IPS-18c (cell line): ENCODE data around the gene WWOX.
"Not testable (repeated sequence)": the region's sequence is repeated elsewhere in the genome, so short reads cannot be mapped to it uniquely, and the experiment has no call there.

Source experiments
- H3K4me3 ChIP-seq: 2 replicates; pipeline ENCODE4 v1.7.0; 2013; ENCODE audit warnings: low read depth, mild to moderate bottlenecking, low read length, moderate library complexity; ENCODE audit not compliant: insufficient read depth
- H3K9me3 ChIP-seq: one replicate; pipeline ENCODE4 v1.6.1; 2013; ENCODE audit warnings: mild to moderate bottlenecking, low read length, moderate library complexity; ENCODE audit not compliant: control insufficient read depth, insufficient read depth

The WWOX gene

GRCh38 chr16:78599271-78599670 is 499.8 kb downstream of the WWOX start:
- H3K4me3 ChIP-seq, result no peak overlapping the region
- H3K9me3 ChIP-seq, result no peaks in the 10 kb centered on the region

GRCh38 chr16:78604423-78605062 is 505.1 kb downstream of the WWOX start:
- H3K4me3 ChIP-seq, H3K9me3 ChIP-seq: not testable (repeated sequence)

DNA sequence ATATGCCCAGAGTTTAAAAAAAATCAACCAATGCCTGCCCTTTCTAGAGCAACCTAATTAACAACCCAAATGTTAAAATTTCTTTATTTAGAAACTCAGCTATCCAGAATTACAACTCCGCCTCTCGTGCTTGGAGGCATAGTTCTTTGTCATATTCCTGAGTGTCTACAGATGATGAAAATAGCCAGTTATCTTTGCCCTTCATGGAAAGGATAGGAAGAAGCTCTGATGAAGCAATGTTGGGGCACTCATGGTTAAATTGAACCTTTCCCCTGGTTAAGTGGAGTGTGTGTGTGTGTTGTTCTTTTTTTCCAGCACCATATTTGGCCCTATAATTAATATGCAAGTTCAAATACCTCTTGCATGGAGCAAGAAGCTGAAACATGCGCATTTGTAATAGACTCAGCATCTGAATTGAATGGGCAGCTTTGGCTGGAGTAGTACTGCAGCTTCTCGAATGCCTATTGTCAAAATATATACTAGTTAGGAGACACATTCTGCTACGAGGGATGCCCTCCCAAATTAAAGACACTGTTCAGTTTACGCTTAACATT is 506.2 kb downstream of the WWOX start:
- H3K9me3 ChIP-seq, result no peaks in the 10 kb centered on the region
- H3K4me3 ChIP-seq, result no peak overlapping the region

DNA sequence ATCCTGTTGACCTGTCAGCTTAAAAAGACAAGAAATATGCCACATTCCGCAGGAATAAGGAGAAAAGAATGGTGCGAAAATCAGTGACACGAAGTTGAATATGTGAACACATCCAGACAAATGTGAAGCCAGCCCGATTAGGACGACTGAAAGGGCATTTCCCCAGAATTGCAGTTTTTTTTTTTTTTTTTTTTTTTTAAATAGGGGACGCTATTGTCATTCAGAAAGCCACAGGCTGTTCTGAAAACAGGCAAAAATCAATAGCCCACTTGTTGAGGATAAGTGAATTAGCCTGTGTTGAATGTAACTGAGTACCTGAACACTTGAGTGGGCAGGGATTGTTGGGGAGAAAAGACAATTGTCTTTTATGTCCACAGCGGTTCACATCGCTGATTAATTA is 507.1 kb downstream of the WWOX start:
- Histone ChIP-seq H3K4me3 (no peak overlapping the region), H3K9me3 (no peaks in the 10 kb centered on the region)

DNA sequence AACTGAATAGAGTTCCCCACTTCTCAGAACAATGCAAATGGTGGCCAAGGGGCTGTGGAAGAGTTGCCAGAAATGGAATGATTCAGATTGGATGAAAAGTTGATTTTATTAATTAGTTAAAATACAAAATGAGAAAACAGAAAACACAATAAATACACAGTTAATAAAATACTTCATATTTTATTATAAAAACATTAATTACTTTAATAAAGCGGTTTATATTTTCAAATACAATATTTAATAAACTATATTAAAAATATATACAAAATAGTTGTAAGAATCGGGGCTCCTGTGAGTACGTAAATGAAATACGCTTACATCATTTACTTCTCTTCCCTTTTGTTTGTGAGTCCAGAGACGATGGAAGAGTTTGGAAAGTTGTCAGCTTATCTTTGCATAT is 507.6 kb downstream of the WWOX start:
- H3K4me3 ChIP-seq, result no peak overlapping the region
- no peaks in the 10 kb centered on the region for H3K9me3 ChIP-seq

DNA sequence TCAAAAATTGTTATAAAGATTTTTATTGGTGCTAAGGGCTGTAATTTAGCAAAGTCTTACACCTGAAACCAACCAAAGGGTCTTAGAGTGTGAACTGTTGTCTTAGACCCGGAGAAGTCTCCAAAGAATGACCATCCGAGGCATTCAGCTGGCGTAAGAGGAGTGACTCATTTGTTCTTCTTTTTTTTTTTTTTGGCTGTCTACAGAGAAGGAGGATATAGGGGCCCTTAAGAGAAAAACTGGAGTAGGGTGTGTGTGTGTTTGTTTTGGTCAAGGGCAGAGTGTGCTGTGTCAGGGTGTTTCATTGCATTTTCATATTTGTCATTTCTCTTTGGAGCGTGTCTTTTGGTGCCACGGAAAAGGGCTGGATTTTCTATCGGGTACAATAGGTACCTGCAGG is 508.0 kb downstream of the WWOX start:
- no peaks in the 10 kb centered on the region for H3K9me3 ChIP-seq

GRCh38 chr16:78608305-78608776 is 508.9 kb downstream of the WWOX start:
- H3K4me3 ChIP-seq, result no peak overlapping the region
- H3K9me3 ChIP-seq, result no peaks in the 10 kb centered on the region

More for the DNA sequence above, 508.0 kb downstream of the WWOX start:
- no peak overlapping the region for H3K4me3 ChIP-seq

- no peak overlapping the region for H3K4me3 ChIP-seq
- no peaks in the 10 kb centered on the region for H3K9me3 ChIP-seq
These were observed 510.2 kb downstream of the WWOX start for GRCh38 chr16:78609402-78610274.

- H3K9me3 ChIP-seq, result no peaks in the 10 kb centered on the region
These were observed 511.9 kb downstream of the WWOX start for GRCh38 chr16:78611318-78611717.

DNA sequence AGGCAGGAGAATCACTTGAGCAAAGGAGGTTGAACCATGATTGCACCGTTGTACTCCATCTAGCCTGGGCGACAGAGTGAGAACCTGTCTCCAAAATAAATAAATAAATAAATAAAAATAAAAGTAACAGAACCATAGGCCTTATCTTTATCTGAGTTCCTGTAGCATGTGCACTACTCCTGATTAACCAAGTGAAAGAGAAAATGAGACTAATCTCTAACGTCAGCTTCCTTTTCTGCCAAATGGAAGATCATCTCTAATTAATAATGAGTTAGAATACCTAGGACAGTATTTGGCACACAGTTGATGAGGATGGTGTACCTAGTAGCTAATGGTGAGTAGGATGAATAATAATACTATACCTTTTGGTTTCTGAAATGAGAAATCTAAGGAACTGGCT is 520.4 kb downstream of the WWOX start:
- H3K4me3 ChIP-seq, result no peak overlapping the region
- peaks cover 2% of the 10 kb centered on the region for H3K9me3 ChIP-seq

More at GRCh38 chr16:78611318-78611717, 511.9 kb downstream of the WWOX start:
- no peak overlapping the region for H3K4me3 ChIP-seq

- Histone ChIP-seq H3K4me3 (no peak overlapping the region), H3K9me3 (peaks cover 2% of the 10 kb centered on the region)
These were observed 520.8 kb downstream of the WWOX start for GRCh38 chr16:78620291-78620690.

GRCh38 chr16:78623796-78624195 is 524.3 kb downstream of the WWOX start:
- H3K4me3 ChIP-seq, result no peak overlapping the region
- peaks cover 5% of the 10 kb centered on the region for H3K9me3 ChIP-seq

GRCh38 chr16:78624366-78624765 is 524.9 kb downstream of the WWOX start:
- H3K9me3 ChIP-seq, result peaks cover 5% of the 10 kb centered on the region
- H3K4me3 ChIP-seq, result no peak overlapping the region

GRCh38 chr16:78628461-78629045 is 529.1 kb downstream of the WWOX start:
- H3K4me3 ChIP-seq, result no peak overlapping the region

GRCh38 chr16:78629173-78629572 is 529.7 kb downstream of the WWOX start:
- H3K9me3 ChIP-seq, result peaks cover 5% of the 10 kb centered on the region
- no peak overlapping the region for H3K4me3 ChIP-seq

More at GRCh38 chr16:78628461-78629045, 529.1 kb downstream of the WWOX start:
- H3K9me3 ChIP-seq, result peaks cover 5% of the 10 kb centered on the region

DNA sequence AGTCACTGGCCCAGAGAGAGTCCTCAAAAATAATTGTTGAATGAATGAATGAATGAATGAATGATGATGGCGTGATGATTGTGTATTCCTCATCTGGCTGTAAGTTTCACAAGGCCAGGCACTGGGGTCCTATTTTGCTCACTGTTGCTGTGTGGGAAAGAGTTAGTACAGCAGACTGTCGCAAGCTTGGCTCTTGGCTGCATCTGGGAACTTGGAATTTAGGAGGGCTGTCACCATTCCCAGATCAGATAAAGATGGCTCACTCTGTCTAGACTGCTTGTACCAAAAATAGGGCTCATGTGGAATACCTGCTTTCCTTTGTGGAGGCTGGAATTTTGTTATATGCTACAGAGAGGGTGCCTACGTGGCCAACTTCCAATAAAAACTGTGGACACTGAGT is 530.6 kb downstream of the WWOX start:
- Histone ChIP-seq H3K9me3 (peaks cover 5% of the 10 kb centered on the region), H3K4me3 (no peak overlapping the region)

DNA sequence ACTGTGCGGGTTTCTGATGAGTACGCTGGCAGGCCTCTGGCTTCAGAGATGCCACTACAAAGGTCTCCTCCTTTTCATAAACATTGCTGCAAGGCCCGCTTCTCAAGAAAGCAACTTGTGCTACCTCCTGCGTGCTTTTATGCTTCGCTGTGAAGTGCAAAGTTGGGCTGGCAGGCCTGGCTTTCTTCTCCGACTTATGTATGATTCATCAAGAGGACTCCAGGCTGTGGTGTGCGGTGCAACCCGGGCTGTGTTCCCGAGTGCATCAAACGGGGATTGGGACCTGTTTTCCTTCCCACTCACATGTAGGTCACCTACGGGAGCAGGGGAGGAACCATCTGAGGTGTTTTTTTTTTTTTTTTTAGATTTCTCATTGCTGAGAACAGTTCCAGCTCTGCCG is 534.1 kb downstream of the WWOX start:
- H3K4me3 ChIP-seq, result no peak overlapping the region
- H3K9me3 ChIP-seq, result peaks cover 2% of the 10 kb centered on the region

GRCh38 chr16:78635807-78636206 is 536.4 kb downstream of the WWOX start:
- Histone ChIP-seq H3K4me3 (no peak overlapping the region), H3K9me3 (peaks cover 2% of the 10 kb centered on the region)
